GM19372 (cell line): ENCODE results near the gene GPR132.
"Not testable (repeated sequence)": the region's sequence is repeated elsewhere in the genome, so short reads cannot be mapped to it uniquely, and the experiment has no call there.

Experiments used
- ATAC-seq: cut with Tn5 transposase; IDR thresholded peaks from one replicate; pipeline ENCODE4 v1.9.1; 2021; ENCODE audit warnings: mild to moderate bottlenecking, low read depth, moderate library complexity; ENCODE audit not compliant: unreplicated experiment

GPR132 gene, protein sequence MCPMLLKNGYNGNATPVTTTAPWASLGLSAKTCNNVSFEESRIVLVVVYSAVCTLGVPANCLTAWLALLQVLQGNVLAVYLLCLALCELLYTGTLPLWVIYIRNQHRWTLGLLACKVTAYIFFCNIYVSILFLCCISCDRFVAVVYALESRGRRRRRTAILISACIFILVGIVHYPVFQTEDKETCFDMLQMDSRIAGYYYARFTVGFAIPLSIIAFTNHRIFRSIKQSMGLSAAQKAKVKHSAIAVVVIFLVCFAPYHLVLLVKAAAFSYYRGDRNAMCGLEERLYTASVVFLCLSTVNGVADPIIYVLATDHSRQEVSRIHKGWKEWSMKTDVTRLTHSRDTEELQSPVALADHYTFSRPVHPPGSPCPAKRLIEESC

DNA sequence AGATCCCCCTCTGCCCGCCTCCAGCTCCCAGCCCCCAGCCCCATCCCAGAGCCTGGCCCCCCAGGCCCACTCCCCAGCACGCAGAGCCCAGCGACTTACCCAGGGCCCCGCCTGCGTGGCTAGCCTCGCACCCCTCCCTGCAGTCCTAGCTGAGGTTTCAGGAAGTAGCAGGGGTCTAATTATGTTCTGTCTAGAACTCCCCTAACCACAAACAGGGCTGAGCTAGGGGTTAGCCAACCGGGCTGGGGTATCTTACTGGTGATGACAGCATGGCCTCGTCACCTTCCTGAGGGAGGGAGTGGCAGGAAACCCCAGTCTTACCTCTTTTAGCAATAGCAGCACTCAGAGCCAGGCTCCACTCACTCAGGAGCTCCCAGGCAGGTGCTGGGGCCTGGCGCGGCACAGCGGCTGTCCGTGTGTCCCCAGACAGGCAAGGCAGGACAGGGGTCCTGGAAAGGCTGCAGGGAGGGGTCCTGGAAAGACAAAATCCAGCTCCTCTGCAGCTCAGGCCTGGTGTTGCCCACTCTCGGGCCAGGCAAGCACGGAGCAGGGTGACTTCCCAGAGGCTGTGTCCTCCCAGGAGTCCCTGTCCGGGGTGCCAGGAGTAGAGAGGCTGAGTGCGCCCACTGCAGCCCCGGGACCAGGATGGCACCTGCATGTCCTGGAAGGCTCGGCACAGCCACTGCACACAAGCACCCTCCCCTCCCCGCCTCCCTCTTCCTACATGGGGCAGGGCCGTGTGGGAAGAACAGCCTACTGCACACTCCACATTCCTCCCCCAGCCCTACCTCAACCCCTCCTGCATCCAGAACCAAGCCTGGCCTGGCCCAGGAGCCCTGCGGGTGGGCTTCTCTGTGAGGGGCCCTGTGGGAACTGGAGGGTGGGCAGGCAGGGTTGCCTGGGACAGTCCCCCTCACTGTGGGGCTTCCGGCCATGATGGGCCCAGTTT is at the start of gene GPR132:
GPR132 (minus strand) TSS at position 151 of the 949 bp plus-strand sequence. CDS start 10,010 bp downstream, outside the sequence.
- peak; percentile 36 for ATAC-seq

DNA sequence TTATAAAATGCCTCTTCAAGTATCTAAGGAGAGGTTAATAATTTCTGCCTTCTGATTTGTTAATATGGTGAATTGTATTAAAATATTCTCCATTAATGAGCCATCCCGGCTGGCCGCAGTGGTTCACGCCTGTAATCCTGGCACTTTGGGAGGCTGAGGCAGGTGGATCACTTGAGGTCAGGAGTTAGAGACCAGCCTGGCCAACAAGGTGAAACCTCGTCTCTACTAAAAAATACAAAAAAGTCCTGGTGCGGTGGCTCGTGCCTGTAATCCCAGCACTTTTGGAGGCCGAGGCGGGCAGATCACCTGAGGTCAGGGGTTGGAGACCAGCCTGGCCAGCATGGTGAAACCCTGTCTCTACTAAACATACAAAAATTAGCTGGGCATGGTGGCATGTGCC is 44.0 kb upstream of the GPR132 start:
- ATAC-seq = not testable (repeated sequence)

DNA sequence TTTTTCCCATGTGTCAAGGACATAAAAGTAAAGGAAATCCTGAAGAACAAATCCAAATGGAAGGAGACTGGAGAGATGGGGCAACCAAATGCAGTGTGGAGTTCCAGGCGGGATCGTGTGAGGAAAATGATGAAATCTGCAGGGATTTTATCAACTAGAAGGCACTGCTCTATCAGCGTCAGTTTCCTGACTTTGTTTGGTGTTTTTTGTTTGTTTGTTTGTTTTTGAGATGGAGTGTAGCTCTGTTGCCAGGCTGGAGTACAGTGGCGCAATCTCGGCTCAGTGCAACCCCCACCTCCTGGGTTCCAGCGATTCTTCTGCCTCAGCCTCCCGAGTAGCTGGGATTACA is 43.3 kb upstream of the GPR132 start:
- ATAC-seq = no peak

DNA sequence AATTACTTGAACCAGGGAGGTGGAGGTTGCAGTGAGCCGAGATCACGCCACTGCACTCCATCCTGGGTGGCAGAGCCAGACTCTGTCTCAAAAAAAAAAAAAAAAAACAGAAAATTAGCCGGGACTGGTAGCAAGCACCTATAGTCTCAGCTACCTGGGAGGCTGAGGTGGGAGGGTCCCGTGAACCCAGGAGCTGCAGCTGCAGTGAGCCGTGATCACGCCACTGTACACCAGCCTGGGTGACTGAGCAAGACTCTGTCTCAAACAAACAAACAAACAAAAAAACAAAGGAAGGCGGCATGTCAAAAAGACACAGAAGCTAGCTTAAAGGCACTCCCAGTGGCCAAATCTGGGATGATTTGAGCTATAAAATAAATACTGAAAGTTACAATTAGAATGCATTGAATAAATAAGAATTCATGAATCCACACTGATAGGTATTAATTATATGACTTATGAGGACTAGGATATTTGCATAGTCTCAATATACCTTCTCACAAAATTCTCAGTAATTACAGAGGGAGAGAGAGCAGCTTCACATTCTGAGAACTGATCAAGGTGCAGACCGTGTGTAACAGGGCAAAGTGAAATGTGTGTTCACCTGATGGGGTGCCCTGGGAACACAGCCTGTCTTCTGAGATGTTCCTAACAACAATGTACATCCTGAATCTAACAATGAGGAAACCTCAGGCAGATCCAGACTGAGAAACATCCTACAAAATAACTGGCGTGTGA is 42.7 kb upstream of the GPR132 start:
- no peak for ATAC-seq

DNA sequence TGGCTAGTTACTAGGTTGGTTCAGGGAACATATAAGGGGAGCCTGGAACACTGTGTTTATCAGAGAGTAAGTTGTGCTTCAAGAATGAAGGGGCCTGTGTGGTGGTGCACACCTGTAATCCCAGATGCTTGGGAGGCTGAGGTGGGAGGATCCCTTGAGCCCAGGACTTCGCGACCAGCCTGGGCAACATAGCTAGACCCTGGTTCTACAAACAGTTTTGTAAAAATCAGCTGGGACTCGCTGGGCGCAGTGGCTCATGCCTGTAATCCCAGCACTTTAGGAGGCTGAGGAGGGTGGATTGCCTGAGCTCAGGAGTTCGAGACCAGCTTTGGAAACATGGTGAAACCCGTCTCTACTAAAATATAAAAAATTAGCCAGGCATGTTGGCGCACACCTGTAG is 42.1 kb upstream of the GPR132 start:
- ATAC-seq = no peak

DNA sequence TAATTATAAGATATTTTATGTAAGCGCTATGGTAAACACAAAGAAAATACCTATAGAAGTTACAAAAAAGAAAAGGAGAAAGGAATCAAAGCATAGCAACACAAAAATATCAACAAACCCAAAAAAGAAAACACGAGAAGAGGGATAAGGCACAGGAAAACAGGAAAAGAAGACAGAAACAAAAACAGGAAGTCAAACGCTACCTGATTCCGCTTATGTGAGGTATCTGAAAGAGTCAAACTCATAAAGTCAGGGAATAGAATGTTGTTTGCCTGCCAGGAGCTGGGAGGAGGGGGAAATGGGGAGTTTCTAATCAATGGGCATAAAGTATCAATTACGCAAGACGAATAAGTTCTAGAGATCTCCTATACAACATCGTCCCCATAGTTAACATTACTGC is 39.9 kb upstream of the GPR132 start:
- no peak for ATAC-seq

DNA sequence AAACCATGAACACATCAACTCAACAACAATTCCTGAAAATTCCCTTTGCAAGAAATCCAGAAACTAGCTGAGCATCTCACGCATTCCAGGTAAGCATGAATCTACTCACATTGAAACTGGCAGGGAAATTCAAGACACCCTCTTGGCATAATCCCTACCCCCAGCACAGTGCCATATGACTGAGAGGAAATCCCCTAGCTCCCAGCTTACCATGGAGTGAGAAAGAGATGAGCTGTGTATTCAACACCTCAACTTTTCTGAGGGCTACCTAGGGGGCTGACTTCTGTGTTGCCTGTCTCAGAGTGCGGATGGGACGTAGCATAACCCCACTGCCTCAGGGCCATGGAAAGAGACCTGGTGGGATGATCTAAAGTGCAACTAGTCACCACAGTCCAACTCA is 37.7 kb upstream of the GPR132 start:
- ATAC-seq = no peak

DNA sequence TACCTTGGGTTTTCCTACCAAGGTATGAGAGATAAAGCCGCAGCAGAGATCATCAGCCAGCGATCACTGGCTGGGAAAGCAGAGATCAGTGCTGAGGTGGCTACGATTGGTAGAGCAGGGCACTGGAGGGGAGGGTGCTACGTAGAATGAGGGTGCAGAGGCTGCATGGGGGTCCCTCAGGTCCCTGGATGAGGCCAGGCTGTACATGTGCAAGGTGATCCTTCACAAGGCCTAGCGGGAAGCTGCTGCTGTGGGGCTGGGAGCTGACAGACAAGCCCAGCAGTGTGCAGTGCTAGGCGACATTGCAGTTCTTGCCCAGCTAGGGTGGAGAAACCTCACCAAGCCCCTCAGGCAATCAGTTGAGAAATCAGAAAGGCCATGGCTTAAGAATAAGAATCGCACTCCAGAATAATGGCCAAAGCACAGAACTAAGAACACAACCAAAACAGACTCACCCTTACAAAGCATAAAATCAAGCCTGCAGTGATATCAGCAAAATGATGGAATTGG is 37.2 kb upstream of the GPR132 start:
- no peak for ATAC-seq

DNA sequence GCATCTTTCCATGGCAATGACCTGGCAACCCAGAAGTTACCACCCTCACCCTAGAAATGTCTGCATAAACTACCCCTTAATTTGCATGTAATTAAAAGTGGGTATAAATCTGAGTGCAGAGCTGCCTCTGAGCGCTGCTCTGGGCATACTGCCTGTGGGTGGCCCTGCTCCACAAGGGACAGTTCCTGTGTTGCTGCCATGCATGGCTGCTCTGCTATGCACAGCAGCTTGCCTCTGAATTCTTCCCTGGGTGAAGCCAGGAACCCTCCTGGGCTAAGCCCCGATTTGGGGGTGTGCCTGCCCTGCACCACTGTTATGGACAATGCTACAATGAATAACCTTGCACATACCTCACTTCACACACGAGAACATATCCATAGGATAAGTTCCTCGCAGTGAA is 35.7 kb upstream of the GPR132 start:
- no peak for ATAC-seq

DNA sequence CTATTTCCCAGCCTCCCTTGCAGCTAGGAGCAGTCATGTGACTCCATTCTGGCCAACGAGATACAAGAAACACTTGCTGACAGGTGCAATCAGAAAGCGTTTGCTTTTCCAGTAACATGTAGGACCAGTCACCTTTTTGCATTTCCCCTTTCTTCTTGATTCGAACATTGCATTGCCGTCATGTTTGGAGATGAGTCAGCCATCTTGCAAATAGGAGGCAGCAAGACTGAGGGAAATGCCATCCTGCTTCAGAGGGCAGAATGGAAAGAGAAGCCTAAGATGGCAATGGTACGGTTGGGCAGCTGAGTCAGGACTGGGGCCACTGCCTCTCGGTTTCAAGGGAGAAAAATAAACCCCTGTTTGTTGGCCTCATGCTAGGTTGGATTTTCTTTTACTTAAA is 34.5 kb upstream of the GPR132 start:
- no peak for ATAC-seq

DNA sequence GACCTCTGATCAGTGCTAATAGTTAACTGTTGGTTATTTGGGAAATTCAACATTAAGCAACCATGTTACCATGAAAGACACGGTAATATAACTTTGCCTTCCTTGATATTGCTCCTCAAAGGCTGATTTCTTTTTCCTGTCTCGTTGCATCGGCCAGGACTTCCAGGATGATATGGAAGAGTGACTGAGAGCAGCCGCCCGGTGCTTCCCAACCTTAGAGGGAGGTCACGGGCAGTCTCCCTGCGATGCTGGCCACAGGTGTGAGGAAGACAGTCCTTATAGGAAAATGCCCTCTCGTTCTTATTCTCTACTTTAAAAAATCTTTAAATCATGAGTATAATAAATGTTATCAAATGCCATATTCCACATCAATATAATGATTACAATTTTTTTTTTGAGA is 33.1 kb upstream of the GPR132 start:
- no peak for ATAC-seq

DNA sequence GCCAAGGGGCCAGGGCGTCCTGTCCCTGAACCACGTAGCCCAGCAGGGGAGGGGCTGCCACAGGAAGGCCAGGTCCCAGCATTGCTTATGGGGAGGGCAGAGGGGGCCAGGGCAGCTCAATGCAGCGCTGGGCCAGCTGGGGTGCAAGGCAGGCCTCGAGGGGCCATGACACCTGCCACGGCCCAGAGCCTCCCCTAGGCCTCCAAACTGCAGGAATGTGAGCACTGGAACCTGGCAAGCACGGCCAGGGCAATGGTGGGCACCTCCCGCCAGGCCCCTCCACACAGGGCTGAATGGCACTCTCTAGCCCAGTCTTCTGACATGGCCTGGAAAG is 32.5 kb upstream of the GPR132 start:
- ATAC-seq = no peak

DNA sequence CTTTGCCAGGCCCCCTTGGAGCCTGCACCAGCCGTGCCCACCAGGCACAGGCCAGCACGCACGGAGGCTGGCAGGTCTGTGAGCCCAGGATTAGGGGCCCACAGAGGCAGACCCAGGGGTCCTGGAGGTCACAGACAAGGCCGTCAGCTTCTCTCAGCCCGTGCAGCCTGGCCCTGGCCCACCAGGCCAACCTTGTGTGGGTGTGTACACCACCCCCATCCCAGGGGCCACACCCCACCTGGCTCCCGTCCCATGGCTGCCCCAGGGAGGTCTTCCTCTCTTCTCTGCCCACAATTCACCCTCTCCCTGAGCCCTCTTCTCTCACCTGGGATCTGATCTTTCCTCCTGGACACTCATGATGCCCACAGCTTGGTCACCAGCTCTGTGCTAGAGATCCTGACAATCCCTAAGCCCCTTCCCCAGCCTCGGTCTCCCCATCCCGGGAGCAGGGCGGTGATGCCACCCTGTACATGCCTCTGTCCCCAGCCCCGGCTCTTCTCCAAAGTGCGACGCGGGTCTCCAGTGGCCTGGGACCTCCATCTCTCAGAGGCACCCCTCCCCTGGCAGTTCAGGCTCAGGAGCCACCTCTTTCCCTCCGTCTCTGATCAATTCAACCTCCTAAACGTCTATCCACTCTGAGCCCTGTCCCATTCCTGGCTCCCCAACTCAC is 31.1 kb upstream of the GPR132 start:
- ATAC-seq = no peak

DNA sequence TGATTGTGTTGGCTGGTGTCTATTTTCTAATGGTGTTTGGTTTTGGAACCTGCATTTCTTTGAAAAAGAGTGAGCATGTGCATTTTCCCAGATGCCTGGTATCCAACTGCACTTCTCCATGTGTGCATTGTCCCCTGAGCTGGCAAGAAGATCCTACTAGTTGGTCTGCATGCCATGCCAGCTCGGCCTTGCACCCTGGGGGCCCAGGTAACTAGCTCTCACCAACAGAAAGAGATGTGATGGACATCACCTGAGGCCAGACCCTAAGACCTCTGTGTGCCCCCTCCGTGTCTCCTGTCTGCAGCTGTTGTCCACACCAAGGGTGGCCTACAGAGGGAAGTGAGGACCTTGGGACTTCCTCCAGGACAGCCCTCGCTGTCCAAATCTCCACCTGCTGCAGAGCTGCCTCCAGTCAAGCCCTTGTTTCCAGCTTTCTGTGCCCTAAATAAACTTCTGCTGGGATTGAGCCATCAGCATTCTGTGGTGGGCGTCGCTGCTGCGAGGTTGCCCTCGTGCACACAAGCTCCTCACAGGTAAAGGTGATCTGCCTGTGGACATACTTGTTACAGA is 30.1 kb upstream of the GPR132 start:
- ATAC-seq = no peak

DNA sequence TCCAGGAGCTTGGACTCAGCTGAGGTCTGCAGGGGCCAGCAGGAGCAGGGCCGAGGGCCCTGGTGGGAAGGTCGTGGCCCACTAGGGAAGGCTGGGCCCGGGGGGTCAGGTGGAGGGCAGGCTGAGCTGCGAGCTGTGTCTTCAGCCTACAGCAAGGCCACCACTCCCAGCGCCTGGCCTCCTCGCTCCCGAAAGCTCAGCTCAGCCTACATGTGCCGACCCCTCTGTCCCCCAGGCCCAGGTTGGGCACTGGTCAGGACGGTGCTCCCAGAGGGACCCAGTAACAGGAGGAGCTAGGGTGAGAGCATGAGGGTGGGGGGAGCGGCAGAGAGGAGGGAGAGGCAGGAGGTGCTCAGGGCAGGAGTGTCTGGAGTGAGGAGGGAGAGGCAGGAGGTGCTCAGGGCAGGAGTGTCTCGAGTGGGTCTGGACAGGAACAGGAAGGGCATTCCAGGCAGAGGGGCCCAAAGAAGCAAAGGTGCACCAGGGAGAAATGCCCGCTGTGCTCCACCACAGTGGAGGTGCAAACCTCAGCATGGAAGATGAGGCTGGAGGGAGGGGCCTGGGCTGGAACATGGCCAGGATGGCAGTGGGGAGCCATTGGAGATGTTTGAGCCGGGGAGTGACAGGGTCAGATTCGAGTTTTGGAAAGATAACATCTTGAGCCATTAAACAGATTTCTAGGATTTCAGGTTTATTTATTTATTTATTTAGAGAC is 29.1 kb upstream of the GPR132 start:
- no peak for ATAC-seq

DNA sequence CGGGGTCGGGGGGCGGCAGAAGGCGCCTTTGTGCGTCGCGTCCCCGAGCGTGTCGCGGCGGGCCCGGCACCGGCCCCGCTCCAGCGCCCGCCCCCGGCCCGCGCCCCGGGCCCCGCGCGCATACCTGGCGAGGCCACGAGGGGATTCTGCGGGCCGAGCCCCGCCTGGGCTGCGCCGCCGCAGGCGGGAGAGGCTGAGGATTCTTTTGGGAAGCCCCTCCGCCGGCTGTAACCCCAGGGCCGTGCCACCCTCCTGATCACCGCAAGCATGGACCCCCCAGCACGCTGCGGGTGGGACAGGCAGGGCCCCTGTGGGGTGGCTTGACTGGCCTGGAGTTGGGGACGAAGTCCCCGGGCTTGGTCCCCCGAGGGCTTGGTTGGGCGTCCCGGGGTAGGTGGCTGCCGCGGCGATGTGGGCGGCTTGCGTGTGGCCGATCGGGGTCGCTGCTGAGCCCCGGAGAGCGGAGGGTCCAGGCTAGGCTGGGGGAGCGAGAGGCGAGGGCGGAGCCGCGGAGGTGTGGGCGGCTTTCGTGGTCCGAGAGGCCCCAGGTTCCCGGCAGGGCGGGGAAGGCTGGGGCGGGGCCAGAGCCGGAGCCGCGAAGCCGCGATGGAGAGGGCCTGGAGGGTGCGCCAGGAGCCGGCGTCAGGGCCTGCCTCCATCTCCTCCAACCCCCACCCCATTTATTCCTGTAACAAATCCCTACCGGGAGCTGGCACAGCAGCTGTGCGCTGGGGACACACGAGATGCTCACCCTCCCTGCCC is 28.4 kb upstream of the GPR132 start:
- ATAC-seq = peak; percentile 64

DNA sequence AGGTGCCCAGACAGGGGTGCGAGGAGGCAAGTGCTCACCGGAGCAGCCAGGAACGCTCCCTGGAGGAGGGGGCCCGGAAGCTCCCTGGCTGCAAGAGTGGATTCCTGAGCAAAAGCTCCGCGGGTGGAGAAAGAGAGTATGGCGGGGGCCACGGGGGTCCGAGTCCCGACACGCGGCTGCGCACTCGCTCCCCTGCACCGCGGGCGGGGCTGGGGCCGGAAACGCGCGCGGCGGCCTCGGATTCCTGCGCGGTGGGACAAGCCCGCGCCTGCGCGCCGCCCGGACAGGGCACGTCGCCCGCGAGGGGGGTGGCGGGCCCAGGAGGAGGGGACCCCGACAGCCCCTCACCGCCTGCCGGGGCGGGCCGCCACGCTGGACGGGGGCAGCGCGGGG is 27.8 kb upstream of the GPR132 start:
- peak; percentile 27 for ATAC-seq

DNA sequence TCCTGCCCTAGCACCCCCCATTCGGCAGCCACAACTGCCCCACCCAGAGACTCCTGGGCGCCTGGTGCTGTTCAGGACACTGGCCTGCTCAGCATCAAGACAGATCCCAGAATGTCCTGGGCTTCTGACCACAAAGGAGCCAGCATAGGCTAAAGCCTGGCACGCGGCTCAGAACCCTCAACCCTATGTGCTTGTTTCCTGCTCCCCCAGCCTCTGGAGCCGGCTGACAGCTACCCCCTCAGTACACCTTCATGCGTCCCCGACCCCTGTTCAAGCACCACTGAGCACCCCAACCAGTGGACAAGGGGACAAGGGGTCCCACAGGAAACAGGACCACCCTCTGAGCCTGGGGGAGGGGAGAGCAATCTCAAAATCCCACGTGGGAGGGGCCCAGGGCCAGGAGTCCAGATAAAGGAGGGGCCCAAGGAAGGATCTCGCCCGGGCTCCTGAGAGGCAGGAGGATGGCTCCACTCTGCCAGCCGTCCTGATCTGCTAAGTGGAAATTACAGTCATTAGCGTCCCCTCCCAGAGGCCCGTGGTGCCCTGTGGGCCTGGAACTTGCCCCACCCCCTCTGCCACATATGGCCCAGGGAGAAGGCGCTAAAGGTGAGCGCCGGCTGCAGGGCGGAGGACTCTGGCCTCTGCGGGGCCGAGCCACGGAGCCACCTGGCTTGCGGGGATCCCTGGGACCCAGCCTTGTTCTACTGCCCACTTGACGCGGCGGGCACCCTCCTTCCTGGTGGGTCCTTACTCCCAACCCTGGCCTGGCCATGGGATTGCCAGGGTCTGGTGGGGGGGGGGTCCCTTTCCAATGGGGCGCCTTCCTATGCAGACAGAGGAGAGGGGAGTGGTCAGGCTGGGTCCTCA is 27.2 kb upstream of the GPR132 start:
- no peak for ATAC-seq
